Vagina (tissue), 2 donors: ENCODE data around the gene FBXO17.
"Not testable (repeated sequence)": the region's sequence is repeated elsewhere in the genome, so short reads cannot be mapped to it uniquely, and the experiment has no call there.

Experiments used
- POLR2A ChIP-seq, 2 donors: fragments of 450-650 bp; IDR thresholded peaks; one replicate each; pipeline ENCODE4 v1.6.1; 2017; ENCODE audit warnings: antibody characterized with exemption in 2 of 2, mild to moderate bottlenecking in 2 of 2, moderate library complexity in 2 of 2
- POLR2AphosphoS5 ChIP-seq, 2 donors: sonication (generic); formaldehyde crosslinking; IDR thresholded peaks; one replicate each; pipeline ENCODE4 v1.9.0; 2017; ENCODE audit warnings: antibody characterized with exemption in 2 of 2, mild to moderate bottlenecking in 2 of 2, low read depth in 1 of 2; ENCODE audit not compliant: insufficient read depth in 1 of 2
- TF ChIP-seq, protein P1 (sequence below), 3 experiments: fragments of 450-650 bp in 2 of 3; fragments of 200-600 bp in 1 of 3; sonication (generic) in 1 of 3; IDR thresholded peaks; one replicate each; pipeline ENCODE4 v1.5.1; 2017 to 2019; ENCODE audit warnings: antibody characterized with exemption in 3 of 3, mild to moderate bottlenecking in 2 of 3, moderate library complexity in 2 of 3

DNA sequence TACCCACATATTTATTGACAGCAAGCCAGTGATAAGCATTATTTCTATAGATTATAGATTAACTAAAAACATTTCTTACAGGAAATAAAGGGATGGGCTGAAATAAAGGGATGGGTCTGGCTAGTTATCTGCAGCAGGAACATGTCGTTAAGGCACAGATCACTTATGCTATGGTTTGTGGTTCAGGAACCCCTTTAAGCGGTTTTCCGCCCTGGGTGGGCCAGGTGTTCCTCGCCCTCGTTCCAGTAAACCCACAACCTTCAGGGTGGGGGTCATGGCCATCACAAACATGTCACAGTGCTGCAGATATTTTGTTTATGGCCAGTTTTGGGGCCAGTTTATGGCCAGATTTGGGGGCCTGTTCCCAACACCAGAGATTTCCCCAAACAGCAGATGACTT is 34.1 kb downstream of the FBXO17 start:
- not testable (repeated sequence) for TF ChIP-seq POLR2A (IDR thresholded peaks at IDR 0.05); POLR2AphosphoS5 (IDR thresholded peaks at IDR 0.05; ENCODE audit: insufficient read depth in 1 of 2, low read depth in 1 of 2)
- TF ChIP-seq, protein P1, sequence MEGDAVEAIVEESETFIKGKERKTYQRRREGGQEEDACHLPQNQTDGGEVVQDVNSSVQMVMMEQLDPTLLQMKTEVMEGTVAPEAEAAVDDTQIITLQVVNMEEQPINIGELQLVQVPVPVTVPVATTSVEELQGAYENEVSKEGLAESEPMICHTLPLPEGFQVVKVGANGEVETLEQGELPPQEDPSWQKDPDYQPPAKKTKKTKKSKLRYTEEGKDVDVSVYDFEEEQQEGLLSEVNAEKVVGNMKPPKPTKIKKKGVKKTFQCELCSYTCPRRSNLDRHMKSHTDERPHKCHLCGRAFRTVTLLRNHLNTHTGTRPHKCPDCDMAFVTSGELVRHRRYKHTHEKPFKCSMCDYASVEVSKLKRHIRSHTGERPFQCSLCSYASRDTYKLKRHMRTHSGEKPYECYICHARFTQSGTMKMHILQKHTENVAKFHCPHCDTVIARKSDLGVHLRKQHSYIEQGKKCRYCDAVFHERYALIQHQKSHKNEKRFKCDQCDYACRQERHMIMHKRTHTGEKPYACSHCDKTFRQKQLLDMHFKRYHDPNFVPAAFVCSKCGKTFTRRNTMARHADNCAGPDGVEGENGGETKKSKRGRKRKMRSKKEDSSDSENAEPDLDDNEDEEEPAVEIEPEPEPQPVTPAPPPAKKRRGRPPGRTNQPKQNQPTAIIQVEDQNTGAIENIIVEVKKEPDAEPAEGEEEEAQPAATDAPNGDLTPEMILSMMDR (IDR thresholded peaks at IDR 0.05): not testable (repeated sequence)
